GM23248 (cell line): ENCODE measurements around the gene COPS3. TPM values are rescaled to one million over a fixed set of nuclear protein-coding genes. Genes with fewer than 3 reads are reported as not detected.
A peak's percentile ranks its signal among the peaks of the same experiment; 100 is the strongest.
"Not testable (repeated sequence)": the region's sequence is repeated elsewhere in the genome, so short reads cannot be mapped to it uniquely, and the experiment has no call there.

ENCODE experiments used
- DNase-seq: peaks from one replicate; pipeline ENCODE4 v3.0.0-alpha.2; 2015
- H2AFZ ChIP-seq: fragments of 200-600 bp; sonication (generic); 2 replicates; pipeline ENCODE4 v1.6.1; 2016; ENCODE audit warnings: antibody characterized with exemption
- H3F3A ChIP-seq: fragments of 200-600 bp; sonication (generic); 2 replicates; pipeline ENCODE4 v1.6.1; 2016; ENCODE audit warnings: mild to moderate bottlenecking, antibody characterized with exemption, mixed run types; ENCODE audit not compliant: insufficient read depth
- H3K27ac ChIP-seq: fragments of 200-600 bp; sonication (generic); 2 replicates; pipeline ENCODE4 v1.5.1; 2016; ENCODE audit warnings: mild to moderate bottlenecking
- H3K27me3 ChIP-seq: fragments of 200-600 bp; sonication (generic); replicated peaks from 2 replicates; pipeline ENCODE4 v1.6.1; 2016; ENCODE audit warnings: mild to moderate bottlenecking; ENCODE audit not compliant: insufficient read depth
- H3K36me3 ChIP-seq: fragments of 200-600 bp; sonication (generic); 2 replicates; pipeline ENCODE4 v1.6.1; 2016; ENCODE audit warnings: low read depth, mild to moderate bottlenecking
- H3K4me1 ChIP-seq: fragments of 200-600 bp; sonication (generic); 2 replicates; pipeline ENCODE4 v1.6.1; 2016; ENCODE audit warnings: mild to moderate bottlenecking; ENCODE audit not compliant: insufficient read depth
- H3K4me2 ChIP-seq: fragments of 200-600 bp; sonication (generic); one replicate; pipeline ENCODE4 v1.6.1; 2016; ENCODE audit warnings: mild to moderate bottlenecking; ENCODE audit not compliant: unreplicated experiment
- H3K4me3 ChIP-seq: fragments of 200-600 bp; sonication (generic); 2 replicates; pipeline ENCODE4 v1.5.1; 2016; ENCODE audit warnings: mild to moderate bottlenecking
- H3K79me2 ChIP-seq: fragments of 200-600 bp; sonication (generic); 2 replicates; pipeline ENCODE4 v1.6.1; 2016; ENCODE audit warnings: mild to moderate bottlenecking; ENCODE audit not compliant: insufficient read depth
- H3K9ac ChIP-seq: fragments of 200-600 bp; sonication (generic); 2 replicates; pipeline ENCODE4 v1.6.1; 2016; ENCODE audit warnings: mild to moderate bottlenecking
- H3K9me2 ChIP-seq: fragments of 200-600 bp; sonication (generic); 2 replicates; pipeline ENCODE4 v1.6.1; 2016; ENCODE audit warnings: mixed run types, mild to moderate bottlenecking, moderate library complexity; ENCODE audit not compliant: insufficient read depth
- H3K9me3 ChIP-seq: fragments of 200-600 bp; sonication (generic); one replicate; pipeline ENCODE4 v1.6.1; 2017; ENCODE audit warnings: low read depth
- H4K20me1 ChIP-seq: fragments of 200-600 bp; sonication (generic); 2 replicates; pipeline ENCODE4 v1.6.0; 2016; ENCODE audit not compliant: insufficient read depth
- EZH2 ChIP-seq: fragments of 200-600 bp; sonication (generic); IDR thresholded peaks from 2 replicates; pipeline ENCODE4 v1.6.1; 2018; ENCODE audit warnings: antibody characterized with exemption, mild to moderate bottlenecking; ENCODE audit not compliant: insufficient read depth, poor library complexity, severe bottlenecking
- EZH2phosphoT487 ChIP-seq: fragments of 200-600 bp; sonication (generic); IDR thresholded peaks from 2 replicates; pipeline ENCODE4 v1.6.1; 2018; ENCODE audit warnings: antibody characterized with exemption, moderate library complexity, mild to moderate bottlenecking, low read depth; ENCODE audit not compliant: insufficient read depth
- WGBS, 2 experiments: methylation state at CpG; one replicate each; pipeline ENCODE4 v1.1.6; 2015 to 2017; ENCODE audit warnings: low lambda C conversion rate in 2 of 2, low coverage in 1 of 2; ENCODE audit errors: missing lambda C conversion rate in 2 of 2; 5-methylcytosine and 5-hydroxymethylcytosine counted together
- in situ Hi-C: fragments of 300-500 bp; cut with MboI; formaldehyde crosslinking; loops from 2 replicates; pipeline ENCODE4 v1.15.0; 2020
- polyA plus RNA-seq: library from polyadenylated mRNA; unstranded; fragments of >200 nt; fragmentation: Nextera tagmentation; extraction: Ambion mirVana; gene quantifications from 2 replicates; pipeline ENCODE4 v1.2.1, GENCODE V29; 2016
- total RNA-seq: library from RNA; depleted of rRNA; stranded (reverse); fragments of >200 nt; shearing (Covaris generic); gene quantifications from 2 replicates; pipeline ENCODE4 v1.2.3, GENCODE V29; 2014

COPS3 gene
- total and polyA plus RNA-seq, 2 experiments from 2014 or later = 90.2 to 93.3 TPM

DNA sequence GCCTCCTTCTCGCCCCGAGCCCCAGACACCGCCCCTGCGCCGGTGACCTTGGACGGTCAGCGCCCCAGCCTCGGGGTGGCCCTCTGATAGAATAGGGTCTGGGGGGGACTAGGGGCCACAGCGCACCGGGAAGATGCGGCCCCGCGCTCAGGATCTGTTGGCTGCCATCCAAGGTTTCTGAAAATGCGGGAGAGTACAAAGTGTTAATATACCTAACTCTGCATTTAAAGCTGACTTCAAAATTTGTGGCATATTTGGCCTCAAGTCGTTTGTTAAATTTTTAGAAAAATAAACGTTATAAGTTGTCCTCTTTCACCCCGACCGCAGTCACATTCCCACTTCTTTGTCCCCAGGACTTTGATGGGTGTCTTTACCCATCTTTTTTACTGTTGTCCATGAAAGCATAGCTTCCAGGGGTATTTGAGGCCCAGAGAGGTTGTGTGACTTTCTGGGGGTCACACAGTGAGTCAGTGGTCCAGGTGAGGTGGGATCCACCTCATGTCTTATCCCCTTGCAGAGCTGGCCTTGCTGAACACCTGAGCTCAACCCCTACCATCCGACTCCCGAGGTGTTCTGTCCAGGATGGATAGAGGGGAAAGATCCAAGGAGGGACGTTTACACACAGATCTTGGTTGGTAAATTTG, 22.9 kb upstream of the COPS3 start:
- Histone ChIP-seq H3K4me3 (peak overlapping the region; percentile 81), H4K20me1 (no peaks in the 10 kb centered on the region), H3K79me2 (no peaks in the 10 kb centered on the region), H3K4me2 (peak overlapping the region; percentile 94), H3K9me2 (no peaks in the 10 kb centered on the region), H3K36me3 (no peaks in the 10 kb centered on the region), H3F3A (no peaks in the 10 kb centered on the region), H3K9ac (peak overlapping the region; percentile 74), H3K27ac (no peak overlapping the region), H3K27me3 (no peaks in the 10 kb centered on the region), H3K9me3 (no peaks in the 10 kb centered on the region), H3K4me1 (no peaks in the 10 kb centered on the region; the same call in 1 of the 2 replicates), H2AFZ (peak overlapping the region; percentile 85)
- DNase-seq = no peak
- 15 to 16% methylated on average over 21 of the region's 21 CpGs for WGBS, 2 experiments
- in situ Hi-C loops = no loop called here
- no peak for TF ChIP-seq EZH2phosphoT487
- TF ChIP-seq EZH2 = no peak

DNA sequence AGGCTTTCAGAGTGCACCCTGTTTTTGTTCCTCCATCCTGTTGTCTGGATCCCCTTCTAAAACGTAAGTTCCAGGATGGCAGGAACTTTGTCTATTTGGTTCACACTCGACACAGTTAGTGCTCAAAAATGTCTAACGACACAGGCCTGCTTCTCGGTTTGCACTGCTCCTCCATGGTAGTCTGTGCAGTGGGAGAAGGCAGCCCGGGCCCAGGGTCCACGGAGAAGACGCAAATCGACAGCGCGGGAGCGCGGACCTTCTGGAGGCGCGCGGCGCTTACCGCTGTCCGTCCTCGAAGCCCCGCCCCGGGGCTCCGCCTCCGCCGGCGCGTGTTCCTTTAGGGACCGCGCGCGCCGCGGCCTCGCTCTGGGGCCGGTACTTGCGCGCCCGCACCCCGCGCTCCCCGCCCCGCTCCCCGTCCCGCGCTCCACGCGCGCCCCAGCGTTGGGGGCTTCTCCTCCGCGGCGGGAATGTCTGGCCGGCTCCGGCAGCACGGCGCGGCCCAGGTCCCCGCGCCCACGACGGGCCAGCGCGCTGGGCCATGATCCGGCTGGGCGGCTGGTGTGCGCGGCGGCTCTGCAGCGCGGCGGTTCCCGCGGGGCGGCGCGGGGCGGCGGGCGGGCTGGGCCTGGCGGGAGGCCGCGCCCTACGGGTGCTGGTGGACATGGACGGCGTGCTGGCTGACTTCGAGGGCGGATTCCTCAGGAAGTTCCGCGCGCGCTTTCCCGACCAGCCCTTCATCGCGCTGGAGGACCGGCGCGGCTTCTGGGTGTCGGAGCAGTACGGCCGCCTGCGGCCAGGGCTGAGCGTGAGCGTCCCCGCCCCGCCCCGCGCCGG, 22.2 kb upstream of the COPS3 start, which contains the start of gene NT5M:
Gene NT5M, plus strand, starts transcription at position 364 of the 837 bp plus-strand sequence. Its CDS starts 178 bp downstream, at position 542.
- Histone ChIP-seq H3K9me2 (no peaks in the 10 kb centered on the region), H3K27ac (no peak within 1 kb of the TSS; the same call in 1 of the 2 replicates), H3K79me2 (no peaks in the 10 kb centered on the region), H3F3A (peaks cover 6% of the 10 kb centered on the region), H3K27me3 (no peaks in the 10 kb centered on the region), H3K4me2 (peak within 1 kb of the TSS; percentile 94), H3K9ac (peak within 1 kb of the TSS; percentile 74), H4K20me1 (no peaks in the 10 kb centered on the region), H3K4me1 (peaks cover 4% of the 10 kb centered on the region), H3K9me3 (no peaks in the 10 kb centered on the region), H2AFZ (peak within 1 kb of the TSS; percentile 85), H3K36me3 (no peaks in the 10 kb centered on the region), H3K4me3 (peak within 1 kb of the TSS; percentile 81)
- 1 to 3% methylated on average over 41 to 79 of the region's 107 CpGs for WGBS, 2 experiments
- DNase-seq = peak; percentile 92
- TF ChIP-seq EZH2phosphoT487 = no peak
- no peak for TF ChIP-seq EZH2
- in situ Hi-C loops = no loop called here

- 94% methylated on average over 11 of the region's 11 CpGs for WGBS, 2 experiments
- H3K9me2 ChIP-seq, H3K27me3 ChIP-seq, H3K27ac ChIP-seq, H2AFZ ChIP-seq, H3K4me3 ChIP-seq, H3K36me3 ChIP-seq, H3F3A ChIP-seq, H3K79me2 ChIP-seq, in situ Hi-C loops, H4K20me1 ChIP-seq, DNase-seq, H3K4me2 ChIP-seq, H3K9ac ChIP-seq, H3K9me3 ChIP-seq: not testable (repeated sequence)
- peaks cover 16% of the 10 kb centered on the region for H3K4me1 ChIP-seq
Measured at GRCh38 chr17:17301659-17302058, 20.6 kb upstream of the COPS3 start.

DNA sequence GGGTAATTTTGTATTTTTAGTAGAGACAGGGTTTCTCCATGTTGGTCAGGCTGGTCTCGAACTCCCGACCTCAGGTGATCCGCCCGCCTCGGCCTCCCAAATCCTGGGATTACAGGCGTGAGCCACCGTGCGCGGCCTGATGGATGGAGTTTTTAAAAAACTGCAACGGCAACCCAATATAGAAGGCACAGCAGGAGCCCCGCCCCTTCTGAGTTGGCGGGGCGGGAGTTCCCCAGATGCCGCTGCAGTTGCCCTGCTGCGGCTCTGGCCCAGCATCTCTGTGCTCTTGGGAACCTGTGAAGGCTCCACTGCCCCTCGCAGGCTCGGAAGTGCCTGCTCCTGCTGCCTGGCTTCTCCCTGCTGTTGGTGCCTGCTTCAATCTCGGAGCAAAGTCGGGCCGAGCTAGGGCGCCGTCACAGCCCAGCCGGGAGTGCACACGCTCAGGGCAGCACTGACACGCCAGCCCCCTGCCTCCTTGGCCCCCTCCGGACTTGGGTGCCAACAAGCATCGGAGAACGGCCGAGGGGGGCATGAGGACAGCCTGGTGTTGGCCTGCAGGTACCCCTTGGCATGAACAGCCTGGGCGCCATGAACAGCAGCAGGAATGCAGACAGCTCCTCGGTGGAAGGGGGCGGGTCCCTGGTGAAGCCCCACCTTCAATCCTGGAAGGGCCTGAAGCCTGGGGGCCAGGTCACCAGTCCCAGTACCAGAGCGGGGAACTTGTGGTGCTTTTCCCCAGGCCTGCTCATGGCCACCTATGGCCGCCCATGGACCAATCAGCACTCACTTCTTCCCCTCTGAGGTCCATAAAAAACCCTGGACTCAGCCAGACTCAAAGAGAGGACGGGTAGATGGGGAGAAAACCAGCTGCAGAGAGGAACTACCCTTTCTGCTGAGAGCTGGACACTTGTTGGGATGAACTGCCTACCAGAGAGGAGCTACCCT, 19.9 kb upstream of the COPS3 start:
- no peaks in the 10 kb centered on the region for H3K27me3 ChIP-seq
- H4K20me1 ChIP-seq = no peaks in the 10 kb centered on the region
- no peaks in the 10 kb centered on the region for H3K79me2 ChIP-seq
- no peak for TF ChIP-seq EZH2phosphoT487
- no peak for TF ChIP-seq EZH2
- H3K9ac ChIP-seq = no peak overlapping the region
- DNase-seq = peak; percentile 79
- no peak overlapping the region for H3K27ac ChIP-seq
- peak overlapping the region; percentile 50 for H2AFZ ChIP-seq
- H3K9me2 ChIP-seq = no peaks in the 10 kb centered on the region
- WGBS, 2 experiments = 25 to 34% methylated on average over 33 to 35 of the region's 35 CpGs
- peak overlapping the region; percentile 16; the same call in 1 of the 2 replicates for H3K4me3 ChIP-seq
- peaks cover 21% of the 10 kb centered on the region for H3K4me1 ChIP-seq
- no peaks in the 10 kb centered on the region for H3K9me3 ChIP-seq
- no peak overlapping the region for H3K4me2 ChIP-seq
- in situ Hi-C loops = no loop called here
- no peaks in the 10 kb centered on the region for H3K36me3 ChIP-seq
- peaks cover 8% of the 10 kb centered on the region for H3F3A ChIP-seq
